HFFc6 (cell line): Measurements from ENCODE around the gene TMED7. TPM values are rescaled to one million over a fixed set of nuclear protein-coding genes. Genes with fewer than 3 reads are reported as not detected.

Experiments used
- DNase-seq: peaks from one replicate; pipeline ENCODE4 v3.0.0-alpha.2; 2018
- H3K27ac Mint-ChIP-seq: 2 replicates; pipeline ENCODE4 v1.8.0; 2020; ENCODE audit warnings: mild to moderate bottlenecking, mixed read lengths
- H3K27me3 Mint-ChIP-seq: 2 replicates; pipeline ENCODE4 v1.8.0; 2021; ENCODE audit warnings: mild to moderate bottlenecking, moderate library complexity, mixed read lengths; ENCODE audit not compliant: insufficient read depth
- H3K36me3 Mint-ChIP-seq: 2 replicates; pipeline ENCODE4 v1.8.0; 2021; ENCODE audit warnings: low read depth, mixed read lengths
- H3K4me1 Mint-ChIP-seq: 2 replicates; pipeline ENCODE4 v1.8.0; 2020; ENCODE audit warnings: low read depth, mixed read lengths
- H3K4me3 Mint-ChIP-seq: 2 replicates; pipeline ENCODE4 v1.8.0; 2020; ENCODE audit warnings: mild to moderate bottlenecking, moderate library complexity, mixed read lengths
- H3K9me3 Mint-ChIP-seq: 2 replicates; pipeline ENCODE4 v1.8.0; 2020; ENCODE audit warnings: mild to moderate bottlenecking, mixed read lengths
- CTCF ChIP-seq: fragments of 200-600 bp; sonication (generic); IDR thresholded peaks from 2 replicates; pipeline ENCODE4 v1.5.0; 2021; ENCODE audit warnings: antibody characterized with exemption, mild to moderate bottlenecking
- total RNA-seq, 6 experiments: library from RNA; stranded (reverse); fragmentation: NEBNext Ultra II Directional; extraction: Animal tissue kit (Norgen Biotek cat#: 25700); gene quantifications; 2 replicates in 1 of 6; 3 replicates in 5 of 6; pipeline ENCODE4 v1.2.3, GENCODE V29; 2021

Gene TMED7
- total RNA-seq, 6 experiments from 2014 or later = 162 to 194 (median 175) TPM

GRCh38 chr5:115621365-115621900 lies 4.4 kb downstream of the TMED7 start:
- Mint-ChIP-seq H3K27me3 (no peaks in the 10 kb centered on the region), H3K9me3 (no peaks in the 10 kb centered on the region), H3K36me3 (peaks cover 31% of the 10 kb centered on the region), H3K27ac (no peak overlapping the region), H3K4me3 (peak overlapping the region; percentile 2; the same call in 1 of the 2 replicates), H3K4me1 (peaks cover 11% of the 10 kb centered on the region)
- TF ChIP-seq CTCF = no peak
- DNase-seq = no peak

GRCh38 chr5:115616892-115617291 lies 8.9 kb downstream of the TMED7 start:
- Mint-ChIP-seq H3K27me3 (no peaks in the 10 kb centered on the region), H3K36me3 (peaks cover 38% of the 10 kb centered on the region), H3K4me3 (no peak overlapping the region), H3K27ac (no peak overlapping the region), H3K4me1 (peaks cover 14% of the 10 kb centered on the region), H3K9me3 (no peaks in the 10 kb centered on the region)
- DNase-seq = no peak
- no peak for TF ChIP-seq CTCF

GRCh38 chr5:115616472-115616871 lies 9.4 kb downstream of the TMED7 start:
- no peak overlapping the region for H3K27ac Mint-ChIP-seq
- H3K9me3 Mint-ChIP-seq = no peaks in the 10 kb centered on the region
- TF ChIP-seq CTCF = no peak
- H3K27me3 Mint-ChIP-seq = no peaks in the 10 kb centered on the region
- H3K36me3 Mint-ChIP-seq = peaks cover 38% of the 10 kb centered on the region
- no peak overlapping the region for H3K4me3 Mint-ChIP-seq
- no peak for DNase-seq
- peaks cover 12% of the 10 kb centered on the region for H3K4me1 Mint-ChIP-seq

- H3K4me3 Mint-ChIP-seq = no peak overlapping the region
Observed at GRCh38 chr5:115611873-115612272, 14.0 kb downstream of the TMED7 start.

GRCh38 chr5:115607935-115608334 lies 17.9 kb downstream of the TMED7 start:
- peaks cover 11% of the 10 kb centered on the region for H3K4me1 Mint-ChIP-seq
- H3K36me3 Mint-ChIP-seq = peaks cover 40% of the 10 kb centered on the region
- no peaks in the 10 kb centered on the region for H3K27me3 Mint-ChIP-seq
- H3K27ac Mint-ChIP-seq = no peak overlapping the region
- H3K9me3 Mint-ChIP-seq = no peaks in the 10 kb centered on the region
- DNase-seq = no peak
- no peak for TF ChIP-seq CTCF
- no peak overlapping the region for H3K4me3 Mint-ChIP-seq

More at GRCh38 chr5:115611873-115612272, 14.0 kb downstream of the TMED7 start:
- Mint-ChIP-seq H3K27me3 (no peaks in the 10 kb centered on the region), H3K36me3 (peaks cover 26% of the 10 kb centered on the region), H3K4me1 (peaks cover 6% of the 10 kb centered on the region; the same call in 1 of the 2 replicates), H3K9me3 (no peaks in the 10 kb centered on the region), H3K27ac (no peak overlapping the region)
- TF ChIP-seq CTCF = no peak
- no peak for DNase-seq
